Activated T-helper 1 cell treated with Interleukin-2 at 50 U/mL for 16 hours (primary cell): Measurements from ENCODE around the gene AAK1.

Experiments
- DNase-seq: peaks from one replicate; pipeline ENCODE4 v3.0.0-alpha.2; 2020; ENCODE audit warnings: low read depth

The AAK1 gene

GRCh38 chr2:69491864-69492263 is 151.7 kb downstream of the AAK1 start:
- no peak for DNase-seq

GRCh38 chr2:69490486-69490885 is 153.1 kb downstream of the AAK1 start:
- DNase-seq, result no peak

GRCh38 chr2:69489793-69490192 is 153.7 kb downstream of the AAK1 start:
- DNase-seq, result no peak

GRCh38 chr2:69483696-69484095 is 159.8 kb downstream of the AAK1 start:
- DNase-seq, result no peak

- no peak for DNase-seq
These were observed 160.5 kb downstream of the AAK1 start for GRCh38 chr2:69483024-69483423.

- DNase-seq, result no peak
These were observed 161.1 kb downstream of the AAK1 start for GRCh38 chr2:69482471-69482870.

GRCh38 chr2:69481421-69481820 is 162.1 kb downstream of the AAK1 start:
- no peak for DNase-seq

GRCh38 chr2:69477627-69478026 is 165.9 kb downstream of the AAK1 start:
- DNase-seq, result no peak

- no peak for DNase-seq
These were observed 168.9 kb downstream of the AAK1 start for GRCh38 chr2:69474688-69475087.

GRCh38 chr2:69471793-69472192 is 171.7 kb downstream of the AAK1 start:
- no peak for DNase-seq

GRCh38 chr2:69470911-69471310 is 172.6 kb downstream of the AAK1 start:
- DNase-seq, result no peak

GRCh38 chr2:69469784-69470183 is 173.8 kb downstream of the AAK1 start:
- no peak for DNase-seq

- DNase-seq, result no peak
These were observed 174.2 kb downstream of the AAK1 start for GRCh38 chr2:69469375-69469774.

- no peak for DNase-seq
These were observed 176.8 kb downstream of the AAK1 start for GRCh38 chr2:69466728-69467127.

- no peak for DNase-seq
These were observed 177.8 kb downstream of the AAK1 start for GRCh38 chr2:69465513-69466456.

GRCh38 chr2:69464575-69464974 is 179.0 kb downstream of the AAK1 start:
- DNase-seq, result no peak

GRCh38 chr2:69462780-69463179 is 180.8 kb downstream of the AAK1 start:
- no peak for DNase-seq

GRCh38 chr2:69461404-69461803 is 182.1 kb downstream of the AAK1 start:
- DNase-seq, result no peak

- no peak for DNase-seq
These were observed 183.6 kb downstream of the AAK1 start for GRCh38 chr2:69459936-69460335.

GRCh38 chr2:69456950-69457445 is 186.5 kb downstream of the AAK1 start:
- no peak for DNase-seq

GRCh38 chr2:69456154-69456553 is 187.4 kb downstream of the AAK1 start:
- no peak for DNase-seq

- no peak for DNase-seq
These were observed 188.6 kb downstream of the AAK1 start for GRCh38 chr2:69454976-69455375.

- no peak for DNase-seq
These were observed 189.9 kb downstream of the AAK1 start for GRCh38 chr2:69453475-69454129.
